Measurements from ENCODE around the gene ROR1. TPM values are rescaled to one million over a fixed set of nuclear protein-coding genes. Genes with fewer than 3 reads are reported as not detected.

The ROR1 gene
- polyA plus RNA-seq, 1 of the 3 experiments (the other 2 are of a cell fraction): 4.0 TPM

DNA sequence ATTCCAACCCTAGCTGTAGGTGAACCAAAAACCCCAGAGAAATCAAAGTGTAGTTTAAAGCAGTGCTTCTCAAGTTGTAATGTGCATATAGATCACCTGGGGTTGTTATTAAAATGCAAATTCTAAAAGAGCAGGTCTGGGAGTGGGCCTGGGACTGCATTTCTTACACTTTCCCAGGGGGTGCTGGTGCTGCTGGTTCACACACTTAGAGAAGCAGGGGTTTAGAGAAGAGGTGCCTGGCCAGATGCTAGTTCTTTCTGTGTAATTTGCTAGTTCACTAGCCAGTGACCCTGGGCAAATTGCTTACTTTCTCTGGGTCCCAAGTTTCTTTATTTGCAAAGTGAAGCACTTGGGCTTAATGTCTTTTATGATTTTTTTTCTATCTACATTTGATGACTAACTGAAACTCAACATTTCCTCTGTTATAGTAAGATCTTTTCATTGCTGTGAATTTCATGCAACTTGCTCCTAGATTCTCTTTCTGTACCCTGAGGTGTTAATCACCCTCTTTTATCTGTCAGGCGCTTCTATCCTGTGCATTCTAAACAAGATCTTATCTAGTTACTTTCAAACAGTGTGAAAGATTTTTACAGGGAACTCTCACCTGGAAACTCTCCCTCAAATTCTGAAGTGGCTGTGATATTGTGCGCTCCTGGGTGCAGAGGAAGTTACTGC, 287.8 kb downstream of the ROR1 start:
- H3K9me2 ChIP-seq: no peaks in the 10 kb centered on the region
- H4K20me1 ChIP-seq (ENCODE audit: insufficient read depth): no peaks in the 10 kb centered on the region
- no peaks in the 10 kb centered on the region for H3F3A ChIP-seq (replicated peaks; ENCODE audit: insufficient read depth)
- TF ChIP-seq RXRA (IDR thresholded peaks at IDR 0.05; ENCODE audit: borderline replicate concordance, low read depth): no peak
- ChIA-PET CTCF (interaction anchor here (1.6 kb wide), 1 partner anchor 76 kb away, joined by 4 read pairs; no protein-coding TSS in a partner anchor), POLR2A (no interaction called here)
- H3K4me3 ChIP-seq (ENCODE audit: low read depth in 2 of 2, low read length in 1 of 2): no peak overlapping the region
- H3K4me1 ChIP-seq (ENCODE audit: control insufficient read depth in 1 of 2, insufficient read depth in 2 of 2, low read depth in 1 of 2, low read length in 1 of 2): peaks cover 0 to 2% of the 10 kb centered on the region in 2 experiments; a peak in 1 of 4 replicates
- 88% methylated on average over 2 of the region's 2 CpGs for WGBS (ENCODE audit: low lambda C conversion rate)
- H2AFZ ChIP-seq (ENCODE audit: low read depth): no peak overlapping the region
- no peak overlapping the region for H3K9ac ChIP-seq
- DNase-seq: no peak
- no peaks in the 10 kb centered on the region for H3K27me3 ChIP-seq (ENCODE audit: insufficient read depth)
- H3K9me3 ChIP-seq: peaks cover 14% of the 10 kb centered on the region
- H3K27ac ChIP-seq (ENCODE audit: low read depth in 2 of 2, low read length in 1 of 2): no peak overlapping the region
- no peaks in the 10 kb centered on the region for H3K79me2 ChIP-seq (ENCODE audit: insufficient read depth)
- H3K4me2 ChIP-seq: no peak overlapping the region
- peaks cover 6 to 8% of the 10 kb centered on the region in 2 experiments for H3K36me3 ChIP-seq (replicated peaks in 1 of 2; ENCODE audit: control insufficient read depth in 1 of 2, insufficient read depth in 2 of 2, low read length in 1 of 2)

DNA sequence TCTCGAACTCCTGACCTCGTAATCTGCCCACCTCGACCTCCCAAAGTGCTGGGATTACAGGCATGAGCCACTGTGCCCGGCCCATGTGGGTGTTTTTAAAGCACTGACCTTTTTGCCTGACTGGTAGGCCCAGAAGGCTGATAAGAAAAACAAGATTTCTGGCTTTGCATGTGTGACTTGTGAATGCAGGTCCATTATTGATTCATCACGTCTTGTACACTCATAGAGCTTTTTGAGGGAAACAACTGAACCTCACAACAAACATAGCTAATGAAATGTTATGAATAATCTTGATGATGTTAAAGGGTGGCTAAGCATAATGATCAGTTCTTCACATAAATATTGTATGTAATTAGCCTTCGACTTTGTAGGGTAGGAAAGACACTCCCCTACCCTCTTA, 288.7 kb downstream of the ROR1 start:
- Histone ChIP-seq H3K79me2 (ENCODE audit: insufficient read depth) (no peaks in the 10 kb centered on the region), H3K4me1 (ENCODE audit: control insufficient read depth in 1 of 2, insufficient read depth in 2 of 2, low read depth in 1 of 2, low read length in 1 of 2) (peaks cover 0 to 2% of the 10 kb centered on the region in 2 experiments; a peak in 1 of 4 replicates), H4K20me1 (ENCODE audit: insufficient read depth) (no peaks in the 10 kb centered on the region), H3K4me2 (no peak overlapping the region), H3K27ac (ENCODE audit: low read depth in 2 of 2, low read length in 1 of 2) (0 out of 4 replicates have a peak overlapping the region, but pooled peaks of 1 of the 2 experiments have one; percentile 16), H3K9me2 (no peaks in the 10 kb centered on the region), H3K4me3 (ENCODE audit: low read depth in 2 of 2, low read length in 1 of 2) (no peak overlapping the region), H3K36me3 (replicated peaks in 1 of 2; ENCODE audit: control insufficient read depth in 1 of 2, insufficient read depth in 2 of 2, low read length in 1 of 2) (peaks cover 6 to 8% of the 10 kb centered on the region in 2 experiments), H3F3A (replicated peaks; ENCODE audit: insufficient read depth) (no peaks in the 10 kb centered on the region), H3K9ac (no peak overlapping the region), H3K27me3 (ENCODE audit: insufficient read depth) (no peaks in the 10 kb centered on the region), H2AFZ (ENCODE audit: low read depth) (no peak overlapping the region), H3K9me3 (peaks cover 7% of the 10 kb centered on the region; the same call in 1 of the 2 replicates)
- ChIA-PET POLR2A (no interaction called here), CTCF (no interaction called here)
- no peak for DNase-seq
- no peak for TF ChIP-seq FOXJ3 (CRISPR knock-in tag; IDR thresholded peaks at IDR 0.05)
- 94% methylated on average over 6 of the region's 6 CpGs for WGBS (ENCODE audit: low lambda C conversion rate)

DNA sequence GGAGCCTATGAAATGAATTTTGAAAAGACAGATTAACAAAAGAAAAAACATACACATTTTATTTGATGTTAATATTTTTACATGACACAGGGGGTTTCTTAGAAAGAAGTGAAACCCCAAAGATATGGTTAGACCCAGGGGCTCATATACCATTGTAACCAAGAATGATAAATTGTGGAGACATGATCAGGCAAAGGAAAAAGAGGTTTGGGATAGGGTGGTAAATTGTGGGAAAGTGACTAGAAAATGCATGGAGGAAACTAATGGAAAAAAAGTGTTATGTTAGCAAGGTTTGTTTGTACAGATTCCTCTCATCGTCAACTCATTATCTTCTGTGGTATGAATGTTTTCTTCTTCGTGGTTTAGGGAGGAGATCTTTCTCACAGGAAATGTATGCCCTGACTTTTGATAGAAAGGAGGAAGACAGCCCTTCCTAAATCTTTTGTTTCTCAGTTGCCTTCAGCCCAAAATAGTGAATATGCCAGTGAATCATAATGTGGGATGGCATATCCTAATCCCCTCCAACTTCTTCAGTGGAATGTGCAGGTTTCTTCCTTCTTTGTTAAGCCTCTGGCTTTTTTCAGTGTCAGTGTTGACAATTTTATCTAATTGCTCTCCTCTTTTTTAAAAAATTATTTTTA, 289.2 kb downstream of the ROR1 start:
- ChIA-PET CTCF (interaction anchor here (0.7 kb wide), 1 partner anchor 74 kb away, joined by 3 read pairs; no protein-coding TSS in a partner anchor), POLR2A (no interaction called here)
- Histone ChIP-seq H3K27ac (ENCODE audit: low read depth in 2 of 2, low read length in 1 of 2) (0 out of 4 replicates have a peak overlapping the region, but pooled peaks of 1 of the 2 experiments have one; percentile 16), H3K27me3 (ENCODE audit: insufficient read depth) (no peaks in the 10 kb centered on the region), H3K4me1 (ENCODE audit: control insufficient read depth in 1 of 2, insufficient read depth in 2 of 2, low read depth in 1 of 2, low read length in 1 of 2) (peaks cover 0 to 2% of the 10 kb centered on the region in 2 experiments; a peak in 1 of 4 replicates), H3K36me3 (replicated peaks in 1 of 2; ENCODE audit: control insufficient read depth in 1 of 2, insufficient read depth in 2 of 2, low read length in 1 of 2) (peaks cover 6 to 8% of the 10 kb centered on the region in 2 experiments), H3K9me2 (no peaks in the 10 kb centered on the region), H3F3A (replicated peaks; ENCODE audit: insufficient read depth) (no peaks in the 10 kb centered on the region), H3K4me3 (ENCODE audit: low read depth in 2 of 2, low read length in 1 of 2) (no peak overlapping the region), H3K79me2 (ENCODE audit: insufficient read depth) (no peaks in the 10 kb centered on the region), H3K9ac (no peak overlapping the region), H3K9me3 (peaks cover 7% of the 10 kb centered on the region; the same call in 1 of the 2 replicates), H4K20me1 (ENCODE audit: insufficient read depth) (no peaks in the 10 kb centered on the region), H2AFZ (ENCODE audit: low read depth) (no peak overlapping the region), H3K4me2 (no peak overlapping the region)
- WGBS (ENCODE audit: low lambda C conversion rate): 62% methylated on average over 2 of the region's 2 CpGs
- TF ChIP-seq RCOR1 (IDR thresholded peaks at IDR 0.05; ENCODE audit: low read length): no peak
- no peak for TF ChIP-seq MEF2A (IDR thresholded peaks at IDR 0.05; ENCODE audit: borderline replicate concordance, low read depth)
- TF ChIP-seq, protein P1, sequence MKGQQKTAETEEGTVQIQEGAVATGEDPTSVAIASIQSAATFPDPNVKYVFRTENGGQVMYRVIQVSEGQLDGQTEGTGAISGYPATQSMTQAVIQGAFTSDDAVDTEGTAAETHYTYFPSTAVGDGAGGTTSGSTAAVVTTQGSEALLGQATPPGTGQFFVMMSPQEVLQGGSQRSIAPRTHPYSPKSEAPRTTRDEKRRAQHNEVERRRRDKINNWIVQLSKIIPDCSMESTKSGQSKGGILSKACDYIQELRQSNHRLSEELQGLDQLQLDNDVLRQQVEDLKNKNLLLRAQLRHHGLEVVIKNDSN (IDR thresholded peaks at IDR 0.05; ENCODE audit: borderline replicate concordance, low read depth): no peak
- no peak for TF ChIP-seq RXRA (IDR thresholded peaks at IDR 0.05; ENCODE audit: borderline replicate concordance, low read depth)
- TF ChIP-seq, protein P2, sequence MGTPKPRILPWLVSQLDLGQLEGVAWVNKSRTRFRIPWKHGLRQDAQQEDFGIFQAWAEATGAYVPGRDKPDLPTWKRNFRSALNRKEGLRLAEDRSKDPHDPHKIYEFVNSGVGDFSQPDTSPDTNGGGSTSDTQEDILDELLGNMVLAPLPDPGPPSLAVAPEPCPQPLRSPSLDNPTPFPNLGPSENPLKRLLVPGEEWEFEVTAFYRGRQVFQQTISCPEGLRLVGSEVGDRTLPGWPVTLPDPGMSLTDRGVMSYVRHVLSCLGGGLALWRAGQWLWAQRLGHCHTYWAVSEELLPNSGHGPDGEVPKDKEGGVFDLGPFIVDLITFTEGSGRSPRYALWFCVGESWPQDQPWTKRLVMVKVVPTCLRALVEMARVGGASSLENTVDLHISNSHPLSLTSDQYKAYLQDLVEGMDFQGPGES (IDR thresholded peaks at IDR 0.05; ENCODE audit: low read depth, low read length): no peak
- no peak for TF ChIP-seq SIN3A (IDR thresholded peaks at IDR 0.05; ENCODE audit: borderline replicate concordance, low read depth, low read length)
- TF ChIP-seq JUND (IDR thresholded peaks at IDR 0.05): no peak
- TF ChIP-seq, protein P3, sequence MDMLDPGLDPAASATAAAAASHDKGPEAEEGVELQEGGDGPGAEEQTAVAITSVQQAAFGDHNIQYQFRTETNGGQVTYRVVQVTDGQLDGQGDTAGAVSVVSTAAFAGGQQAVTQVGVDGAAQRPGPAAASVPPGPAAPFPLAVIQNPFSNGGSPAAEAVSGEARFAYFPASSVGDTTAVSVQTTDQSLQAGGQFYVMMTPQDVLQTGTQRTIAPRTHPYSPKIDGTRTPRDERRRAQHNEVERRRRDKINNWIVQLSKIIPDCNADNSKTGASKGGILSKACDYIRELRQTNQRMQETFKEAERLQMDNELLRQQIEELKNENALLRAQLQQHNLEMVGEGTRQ (IDR thresholded peaks at IDR 0.05; ENCODE audit: borderline replicate concordance, low read depth, low read length): no peak
- TF ChIP-seq, protein P4, sequence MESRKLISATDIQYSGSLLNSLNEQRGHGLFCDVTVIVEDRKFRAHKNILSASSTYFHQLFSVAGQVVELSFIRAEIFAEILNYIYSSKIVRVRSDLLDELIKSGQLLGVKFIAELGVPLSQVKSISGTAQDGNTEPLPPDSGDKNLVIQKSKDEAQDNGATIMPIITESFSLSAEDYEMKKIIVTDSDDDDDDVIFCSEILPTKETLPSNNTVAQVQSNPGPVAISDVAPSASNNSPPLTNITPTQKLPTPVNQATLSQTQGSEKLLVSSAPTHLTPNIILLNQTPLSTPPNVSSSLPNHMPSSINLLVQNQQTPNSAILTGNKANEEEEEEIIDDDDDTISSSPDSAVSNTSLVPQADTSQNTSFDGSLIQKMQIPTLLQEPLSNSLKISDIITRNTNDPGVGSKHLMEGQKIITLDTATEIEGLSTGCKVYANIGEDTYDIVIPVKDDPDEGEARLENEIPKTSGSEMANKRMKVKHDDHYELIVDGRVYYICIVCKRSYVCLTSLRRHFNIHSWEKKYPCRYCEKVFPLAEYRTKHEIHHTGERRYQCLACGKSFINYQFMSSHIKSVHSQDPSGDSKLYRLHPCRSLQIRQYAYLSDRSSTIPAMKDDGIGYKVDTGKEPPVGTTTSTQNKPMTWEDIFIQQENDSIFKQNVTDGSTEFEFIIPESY (IDR thresholded peaks at IDR 0.05; ENCODE audit: borderline replicate concordance, low read depth): no peak
- no peak for DNase-seq
